Astrocyte of the spinal cord (primary cell): ENCODE results near the gene FETUB.

ENCODE experiments used
- DNase-seq: peaks from one replicate; pipeline ENCODE4 v3.0.0; 2011; ENCODE audit warnings: low read depth, low spot score
- H3K4me3 ChIP-seq: 2 replicates; pipeline ENCODE4 v1.5.1; 2011; ENCODE audit warnings: low read depth, mild to moderate bottlenecking, low read length, moderate library complexity
- CTCF ChIP-seq: IDR thresholded peaks from 2 replicates; pipeline ENCODE4 v1.5.1; 2012; ENCODE audit warnings: low read depth, mild to moderate bottlenecking, low read length, inconsistent platforms
- in situ Hi-C: cut with HindIII; loops from 2 replicates; pipeline ENCODE4 v1.10.0; 2017; ENCODE audit warnings: low sequenced_read_pairs

Gene FETUB

DNA sequence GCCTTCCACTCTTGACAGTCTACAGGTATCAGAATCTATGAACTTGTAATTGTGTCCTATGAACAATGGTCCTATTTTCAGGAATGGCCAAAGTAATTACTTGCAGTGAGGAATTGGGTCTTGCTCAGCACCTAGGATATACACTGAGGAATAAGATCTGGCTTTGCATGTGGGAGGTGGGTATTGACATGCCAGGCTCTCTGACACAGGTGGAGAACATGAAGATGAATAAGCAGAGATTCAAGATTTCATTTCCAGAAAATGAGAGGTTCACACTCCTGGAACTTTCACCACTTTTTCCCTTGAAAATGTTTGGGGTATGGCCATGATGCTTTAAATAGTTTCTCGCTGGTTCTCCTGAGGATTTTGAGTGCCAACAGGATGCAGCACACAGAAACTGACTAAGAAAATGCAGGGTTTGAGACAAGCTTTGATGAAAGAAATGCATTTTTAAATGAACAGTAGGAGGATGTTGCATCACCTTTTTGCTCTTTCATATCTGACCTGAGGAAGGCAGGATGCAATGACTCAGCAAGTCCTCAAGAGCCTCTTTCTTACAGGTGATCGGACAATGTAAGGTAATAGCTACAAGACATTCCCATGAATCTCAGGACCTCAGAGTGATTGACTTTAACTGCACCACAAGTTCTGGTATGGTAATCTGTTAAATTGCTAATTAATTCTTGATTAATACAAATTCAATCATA is 29.3 kb downstream of the FETUB start:
- DNase-seq: no peak
- no peak for TF ChIP-seq CTCF
- in situ Hi-C loops: no loop called here
- H3K4me3 ChIP-seq: no peak overlapping the region

DNA sequence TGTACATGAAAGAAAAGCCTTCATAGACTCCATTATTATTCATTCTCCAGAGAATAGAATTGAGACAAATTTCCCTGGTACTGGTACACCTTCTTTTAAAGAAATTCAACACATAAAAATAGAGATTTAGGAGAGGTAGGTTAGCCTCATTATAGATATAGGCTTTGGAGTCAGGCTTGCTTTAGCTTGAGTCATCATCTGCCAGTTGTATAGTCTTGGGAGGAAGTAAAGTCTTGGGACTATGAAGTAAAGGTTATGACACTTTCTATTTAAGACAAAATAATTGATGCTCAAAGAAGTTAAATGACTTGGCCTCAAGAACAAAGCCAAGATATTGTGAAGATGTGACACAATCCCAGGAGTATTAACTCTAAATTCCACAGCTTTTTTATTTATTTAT is 30.0 kb downstream of the FETUB start:
- H3K4me3 ChIP-seq: no peak overlapping the region
- no peak for TF ChIP-seq CTCF
- in situ Hi-C loops: no loop called here
- DNase-seq: no peak

DNA sequence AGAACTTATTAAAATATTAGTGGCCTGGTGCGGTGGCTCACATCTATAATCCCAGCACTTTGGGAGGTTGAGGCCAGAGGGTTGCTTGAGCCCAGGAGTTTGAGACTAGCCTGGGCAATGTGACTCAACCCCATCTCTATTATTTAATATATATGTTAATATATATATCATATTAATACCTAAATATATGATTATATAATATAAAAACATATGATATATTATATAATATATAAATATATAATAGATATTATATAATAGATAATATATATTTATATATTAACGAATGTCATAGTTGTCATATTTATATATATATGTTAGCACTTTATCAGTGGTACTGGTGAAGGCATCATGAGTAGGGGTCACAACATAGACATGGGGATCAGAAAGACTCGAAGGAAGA is 30.9 kb downstream of the FETUB start:
- H3K4me3 ChIP-seq: no peak overlapping the region
- in situ Hi-C loops: no loop called here
- no peak for DNase-seq

GRCh38 chr3:186678604-186679003 is 38.4 kb downstream of the FETUB start:
- DNase-seq: no peak
- in situ Hi-C loops: no loop called here
- TF ChIP-seq CTCF: no peak
- no peak overlapping the region for H3K4me3 ChIP-seq

More for the DNA sequence above, 30.9 kb downstream of the FETUB start:
- no peak for TF ChIP-seq CTCF

DNA sequence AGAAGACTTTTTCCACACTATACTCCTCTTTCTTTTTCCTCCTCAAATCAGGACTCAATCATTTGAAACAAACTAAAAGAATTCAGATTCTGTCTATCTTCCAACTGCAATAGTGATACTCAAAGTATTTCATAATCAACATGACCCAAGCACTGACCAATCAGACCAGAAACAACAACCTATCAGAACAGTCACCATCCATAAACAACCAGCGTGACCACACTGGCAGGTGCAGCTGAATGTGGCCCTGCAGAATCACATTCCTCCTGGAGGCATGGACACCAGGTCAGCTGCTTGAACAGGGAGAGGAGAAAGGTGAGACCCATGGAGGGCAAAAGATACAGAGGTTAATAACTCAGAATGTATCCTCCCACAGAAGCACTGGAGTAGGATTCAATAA is 39.0 kb downstream of the FETUB start:
- TF ChIP-seq CTCF: no peak
- no peak overlapping the region for H3K4me3 ChIP-seq
- DNase-seq: no peak
- in situ Hi-C loops: no loop called here

DNA sequence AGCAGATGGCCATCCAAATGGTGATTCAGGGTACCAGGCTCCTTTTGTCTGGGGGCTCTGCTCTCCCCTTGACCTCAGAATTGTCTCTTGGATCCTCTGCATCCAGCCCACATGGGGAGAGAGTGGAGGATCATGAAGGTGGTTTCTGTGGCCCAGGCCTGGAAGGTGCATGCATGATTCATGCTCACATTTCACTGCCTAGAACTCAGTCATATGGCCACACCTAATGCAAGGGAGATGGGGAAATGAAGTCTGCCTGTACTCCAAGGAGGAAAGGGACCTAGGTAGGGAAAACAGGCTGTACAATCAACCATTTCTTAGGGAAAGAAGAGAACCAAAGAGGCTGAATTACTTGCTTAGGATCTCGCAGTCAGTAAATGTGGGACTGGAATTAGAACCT is 40.7 kb downstream of the FETUB start:
- H3K4me3 ChIP-seq: no peak overlapping the region
- no peak for DNase-seq
- no peak for TF ChIP-seq CTCF
- in situ Hi-C loops: no loop called here
